Glutamatergic neuron (in vitro differentiated cells): ENCODE data around the gene OR10P1. TPM values are rescaled to one million over a fixed set of nuclear protein-coding genes. Genes with fewer than 3 reads are reported as not detected.

Experiments used
- DNase-seq: peaks from one replicate; pipeline ENCODE4 v3.0.0; 2022
- H3K27ac Mint-ChIP-seq: one replicate; pipeline ENCODE4 v1.8.0; 2020; ENCODE audit warnings: mild to moderate bottlenecking, mixed read lengths, inconsistent platforms; ENCODE audit not compliant: unreplicated experiment
- H3K27me3 Mint-ChIP-seq: one replicate; pipeline ENCODE4 v1.8.0; 2020; ENCODE audit warnings: mild to moderate bottlenecking, moderate library complexity, mixed read lengths, inconsistent platforms; ENCODE audit not compliant: unreplicated experiment
- H3K36me3 Mint-ChIP-seq: one replicate; pipeline ENCODE4 v1.8.0; 2020; ENCODE audit warnings: mild to moderate bottlenecking, mixed read lengths, inconsistent platforms; ENCODE audit not compliant: unreplicated experiment
- H3K4me1 Mint-ChIP-seq: one replicate; pipeline ENCODE4 v1.8.0; 2020; ENCODE audit warnings: mild to moderate bottlenecking, low read depth, mixed read lengths, inconsistent platforms; ENCODE audit not compliant: unreplicated experiment
- H3K4me3 Mint-ChIP-seq: one replicate; pipeline ENCODE4 v1.8.0; 2020; ENCODE audit warnings: mild to moderate bottlenecking, mixed read lengths, inconsistent platforms; ENCODE audit not compliant: unreplicated experiment
- H3K9me3 Mint-ChIP-seq: one replicate; pipeline ENCODE4 v1.8.0; 2020; ENCODE audit warnings: mild to moderate bottlenecking, moderate library complexity, mixed read lengths, inconsistent platforms; ENCODE audit not compliant: unreplicated experiment
- total RNA-seq: library from RNA; stranded (reverse); fragmentation: NEBNext Ultra II Directional; extraction: Animal tissue kit (Norgen Biotek cat#: 25700); gene quantifications from one replicate; pipeline ENCODE4 v1.2.1, GENCODE V29; 2021; ENCODE audit not compliant: unreplicated experiment
- TF ChIP-seq, protein P1 (sequence below): fragments of 200-600 bp; sonication (generic); IDR thresholded peaks from one replicate; pipeline ENCODE4 v1.5.0; 2021; ENCODE audit not compliant: partially characterized antibody, unreplicated experiment

OR10P1 gene
- total RNA-seq, 1 donor from 2014 or later = not detected

GRCh38 chr12:55664826-55665225 lies 28.1 kb downstream of the OR10P1 start:
- Mint-ChIP-seq H3K9me3 (no peaks in the 10 kb centered on the region), H3K27me3 (peaks cover 4% of the 10 kb centered on the region), H3K27ac (no peak overlapping the region), H3K4me3 (no peak overlapping the region), H3K4me1 (peaks cover 2% of the 10 kb centered on the region), H3K36me3 (no peaks in the 10 kb centered on the region)
- TF ChIP-seq, protein P1, sequence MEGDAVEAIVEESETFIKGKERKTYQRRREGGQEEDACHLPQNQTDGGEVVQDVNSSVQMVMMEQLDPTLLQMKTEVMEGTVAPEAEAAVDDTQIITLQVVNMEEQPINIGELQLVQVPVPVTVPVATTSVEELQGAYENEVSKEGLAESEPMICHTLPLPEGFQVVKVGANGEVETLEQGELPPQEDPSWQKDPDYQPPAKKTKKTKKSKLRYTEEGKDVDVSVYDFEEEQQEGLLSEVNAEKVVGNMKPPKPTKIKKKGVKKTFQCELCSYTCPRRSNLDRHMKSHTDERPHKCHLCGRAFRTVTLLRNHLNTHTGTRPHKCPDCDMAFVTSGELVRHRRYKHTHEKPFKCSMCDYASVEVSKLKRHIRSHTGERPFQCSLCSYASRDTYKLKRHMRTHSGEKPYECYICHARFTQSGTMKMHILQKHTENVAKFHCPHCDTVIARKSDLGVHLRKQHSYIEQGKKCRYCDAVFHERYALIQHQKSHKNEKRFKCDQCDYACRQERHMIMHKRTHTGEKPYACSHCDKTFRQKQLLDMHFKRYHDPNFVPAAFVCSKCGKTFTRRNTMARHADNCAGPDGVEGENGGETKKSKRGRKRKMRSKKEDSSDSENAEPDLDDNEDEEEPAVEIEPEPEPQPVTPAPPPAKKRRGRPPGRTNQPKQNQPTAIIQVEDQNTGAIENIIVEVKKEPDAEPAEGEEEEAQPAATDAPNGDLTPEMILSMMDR = no peak
- DNase-seq = no peak

- DNase-seq = no peak
- Mint-ChIP-seq H3K36me3 (no peaks in the 10 kb centered on the region), H3K4me1 (no peaks in the 10 kb centered on the region)
These were observed 29.8 kb downstream of the OR10P1 start for GRCh38 chr12:55666508-55666907.

GRCh38 chr12:55670276-55670675 lies 33.6 kb downstream of the OR10P1 start:
- Mint-ChIP-seq H3K4me3 (no peak overlapping the region), H3K4me1 (no peaks in the 10 kb centered on the region), H3K27me3 (peaks cover 4% of the 10 kb centered on the region), H3K36me3 (no peaks in the 10 kb centered on the region), H3K9me3 (no peaks in the 10 kb centered on the region), H3K27ac (no peak overlapping the region)
- TF ChIP-seq, protein P1 = no peak
- no peak for DNase-seq

More at GRCh38 chr12:55666508-55666907, 29.8 kb downstream of the OR10P1 start:
- Mint-ChIP-seq H3K9me3 (no peaks in the 10 kb centered on the region), H3K27ac (no peak overlapping the region), H3K27me3 (peaks cover 4% of the 10 kb centered on the region), H3K4me3 (no peak overlapping the region)
- TF ChIP-seq, protein P1 = no peak

DNA sequence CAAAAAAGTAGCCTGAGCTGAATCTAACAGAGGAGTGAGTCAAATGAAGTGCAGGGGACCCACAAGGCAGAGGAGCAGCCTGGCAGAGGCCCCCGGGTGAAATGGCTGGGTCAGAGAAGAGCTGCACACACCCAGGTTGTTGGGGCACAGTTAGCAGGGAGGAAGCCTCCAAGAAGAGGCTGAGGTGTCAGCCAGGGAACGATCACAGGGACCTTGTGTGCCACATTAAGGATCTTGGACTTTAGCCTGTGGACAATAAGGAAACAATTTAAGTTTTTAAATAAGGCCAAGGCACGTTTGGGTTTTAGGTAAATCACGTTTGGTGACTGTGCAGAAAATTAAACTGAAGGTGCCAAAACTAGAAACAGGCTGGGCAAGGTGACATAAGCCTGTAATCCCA lies 35.1 kb downstream of the OR10P1 start:
- no peaks in the 10 kb centered on the region for H3K4me1 Mint-ChIP-seq
- DNase-seq = no peak
- no peaks in the 10 kb centered on the region for H3K27me3 Mint-ChIP-seq
- H3K4me3 Mint-ChIP-seq = no peak overlapping the region
- no peaks in the 10 kb centered on the region for H3K9me3 Mint-ChIP-seq
- no peak overlapping the region for H3K27ac Mint-ChIP-seq
- TF ChIP-seq, protein P1 = no peak
- no peaks in the 10 kb centered on the region for H3K36me3 Mint-ChIP-seq

- H3K27ac Mint-ChIP-seq = no peak overlapping the region
- H3K9me3 Mint-ChIP-seq = no peaks in the 10 kb centered on the region
- TF ChIP-seq, protein P1 = no peak
- no peak overlapping the region for H3K4me3 Mint-ChIP-seq
- DNase-seq = no peak
- H3K27me3 Mint-ChIP-seq = no peaks in the 10 kb centered on the region
- H3K36me3 Mint-ChIP-seq = no peaks in the 10 kb centered on the region
- H3K4me1 Mint-ChIP-seq = no peaks in the 10 kb centered on the region
These were observed 36.9 kb downstream of the OR10P1 start for GRCh38 chr12:55673638-55674037.
